Endothelial cell of umbilical vein (primary cell): ENCODE measurements around the gene APOBEC3C. TPM values are rescaled to one million over a fixed set of nuclear protein-coding genes. Genes with fewer than 3 reads are reported as not detected.

ENCODE experiments used
- BruUV-seq: library from RNA; stranded (reverse); fragments of 400-500 nt; replicated peaks from 2 replicates; lab custom pipeline; 2021; lab: Mats Ljungman, UMichigan
- CTCF ChIA-PET: fragments of 300-600, 350-600 bp; sonication (Branson Sonifier 250); formaldehyde crosslinking; loops from one replicate; lab custom pipeline; 2021; ENCODE audit warnings: antibody characterized with exemption, inconsistent platforms; lab: Charles Lee
- POLR2A ChIA-PET: fragments of 300-600, 350-600 bp; sonication (Branson Sonifier 250); formaldehyde crosslinking; loops from one replicate; lab custom pipeline; 2021; ENCODE audit warnings: antibody characterized with exemption, inconsistent platforms; lab: Charles Lee
- DNase-seq: peaks from one replicate; pipeline ENCODE4 v3.0.0-alpha.2; 2011; ENCODE audit warnings: low read depth, low spot score
- FAIRE-seq: peaks from 2 replicates; lab custom pipeline; 2011; peaks lifted over from hg19 to GRCh38; lab: Jason Lieb, UNC
- H2AFZ ChIP-seq: 2 replicates; pipeline ENCODE4 v1.6.0; 2012; ENCODE audit warnings: low read depth, low read length, control low read depth, inconsistent platforms
- H3K27ac ChIP-seq: 2 replicates; pipeline ENCODE4 v1.5.1; 2011; ENCODE audit warnings: low read depth, mild to moderate bottlenecking, control low read depth, low read length, moderate library complexity; ENCODE audit not compliant: insufficient read depth
- H3K27me3 ChIP-seq, 2 experiments: 2 replicates each; pipeline versions ENCODE4 v1.6.0 to v1.6.1; 2011; ENCODE audit warnings: low read length in 2 of 2, mixed read lengths in 1 of 2; ENCODE audit not compliant: control insufficient read depth in 2 of 2, insufficient read depth in 2 of 2
- H3K36me3 ChIP-seq, 2 experiments: 2 replicates in 1 of 2; 3 replicates in 1 of 2; pipeline ENCODE4 v1.5.1; 2011; ENCODE audit warnings: low read length in 2 of 2, mild to moderate bottlenecking in 1 of 2, moderate library complexity in 1 of 2; ENCODE audit not compliant: control insufficient read depth in 2 of 2, insufficient read depth in 2 of 2; ENCODE audit errors: extremely low read depth in 1 of 2
- H3K4me1 ChIP-seq: 3 replicates; pipeline ENCODE4 v1.5.1; 2011; ENCODE audit warnings: mild to moderate bottlenecking, low read length; ENCODE audit not compliant: control insufficient read depth, insufficient read depth; ENCODE audit errors: extremely low read depth
- H3K4me2 ChIP-seq: 2 replicates; pipeline ENCODE4 v1.6.1; 2011; ENCODE audit warnings: low read length, control low read depth, mixed read lengths; ENCODE audit not compliant: insufficient read depth
- H3K4me3 ChIP-seq, 3 experiments: fragments of 200-600 bp in 1 of 3; sonication (generic), shearing (Covaris generic) in 1 of 3; replicated peaks in 1 of 3; 2 replicates each; pipeline ENCODE4 v1.5.1; 2011 to 2016; ENCODE audit warnings: control low read depth in 3 of 3, low read length in 3 of 3, mild to moderate bottlenecking in 2 of 3, inconsistent platforms in 1 of 3, low read depth in 1 of 3, moderate library complexity in 1 of 3; ENCODE audit not compliant: insufficient read depth in 1 of 3
- H3K79me2 ChIP-seq: 2 replicates; pipeline ENCODE4 v1.6.0; 2012; ENCODE audit warnings: low read length, inconsistent platforms; ENCODE audit not compliant: control insufficient read depth, insufficient read depth
- H3K9ac ChIP-seq: replicated peaks from 2 replicates; pipeline ENCODE3; 2011; ENCODE audit warnings: low read length, control low read depth; ENCODE audit not compliant: insufficient read depth; ENCODE audit errors: extremely low read depth
- H3K9me1 ChIP-seq: replicated peaks from 3 replicates; pipeline ENCODE4 v1.6.0; 2011; ENCODE audit warnings: mild to moderate bottlenecking, low read length; ENCODE audit not compliant: control insufficient read depth, insufficient read depth; ENCODE audit errors: extremely low read depth
- H3K9me3 ChIP-seq: replicated peaks from 2 replicates; pipeline ENCODE4 v1.5.1; 2012; ENCODE audit warnings: low read length, inconsistent platforms; ENCODE audit not compliant: control insufficient read depth, insufficient read depth
- H4K20me1 ChIP-seq: replicated peaks from 2 replicates; pipeline ENCODE3; 2011; ENCODE audit warnings: mild to moderate bottlenecking, low read length; ENCODE audit not compliant: control insufficient read depth, insufficient read depth; ENCODE audit errors: extremely low read depth
- EZH2 ChIP-seq: IDR thresholded peaks from 2 replicates; pipeline ENCODE4 v1.6.1; 2012; ENCODE audit warnings: borderline replicate concordance, low read depth, mild to moderate bottlenecking, moderate library complexity, low read length, inconsistent platforms; ENCODE audit not compliant: severe bottlenecking
- FOS ChIP-seq: IDR thresholded peaks from 2 replicates; pipeline ENCODE4 v1.6.1; 2011; ENCODE audit warnings: mild to moderate bottlenecking, low read length, moderate library complexity, borderline replicate concordance; ENCODE audit not compliant: insufficient read depth
- GATA2 ChIP-seq: IDR thresholded peaks from 2 replicates; pipeline ENCODE4 v1.7.0; 2011; ENCODE audit warnings: low read depth, mild to moderate bottlenecking, moderate library complexity, mixed read lengths, low read length; ENCODE audit not compliant: insufficient read length, insufficient read depth
- JUN ChIP-seq: IDR thresholded peaks from 2 replicates; pipeline ENCODE4 v1.6.1; 2011; ENCODE audit warnings: borderline replicate concordance, low read depth; ENCODE audit not compliant: insufficient read length, insufficient read depth
- MYC ChIP-seq: IDR thresholded peaks from one replicate; pipeline ENCODE4 v1.6.1; 2011; ENCODE audit warnings: mild to moderate bottlenecking, low read depth, low read length
- POLR2A ChIP-seq: IDR thresholded peaks from 2 replicates; pipeline ENCODE4 v1.6.1; 2012; ENCODE audit warnings: low read depth, mild to moderate bottlenecking, control low read depth, low read length
- POLR2AphosphoS5 ChIP-seq: IDR thresholded peaks from 2 replicates; pipeline ENCODE4 v1.6.1; 2012; ENCODE audit warnings: low read depth, mild to moderate bottlenecking, control low read depth, low read length, moderate library complexity; ENCODE audit not compliant: insufficient read depth
- dilution Hi-C: fragments of 300-500 bp; cut with MboI; formaldehyde crosslinking; loops from one replicate; pipeline ENCODE4 v1.15.0; 2019; ENCODE audit warnings: low sequenced_read_pairs; ENCODE audit not compliant: extremely low pct_ligation_motif_present
- intact Hi-C: fragments of 100-400 bp; cut with micrococcal nuclease; formaldehyde crosslinking; loops from one replicate; pipeline ENCODE4 v1.10.0; 2022
- polyA plus RNA-seq, 4 experiments: library from polyadenylated mRNA; depleted of rRNA in 3 of 4; stranded (reverse) in 3 of 4; unstranded in 1 of 4; fragments of >200 nt; gene quantifications; 2 replicates each; pipeline versions ENCODE4 v1.2.1 to v1.2.3, GENCODE V29; 2011 to 2012; ENCODE audit warnings: missing spikeins in 1 of 4
- total RNA-seq: library from RNA; stranded (reverse); gene quantifications from 2 replicates; pipeline ENCODE4 v1.2.3, GENCODE V29; 2021
- TF ChIP-seq, protein P1 (sequence below): IDR thresholded peaks from 2 replicates; pipeline ENCODE4 v1.6.1; 2011; ENCODE audit not compliant: insufficient read depth, insufficient read length
- TF ChIP-seq, protein P2 (sequence below), 2 donors: IDR thresholded peaks; 1 replicate in 1 of 2; 2 replicates in 1 of 2; pipeline ENCODE4 v1.5.1; 2011; ENCODE audit warnings: low read length in 2 of 2, mild to moderate bottlenecking in 2 of 2, moderate library complexity in 2 of 2, control low read depth in 1 of 2, inconsistent platforms in 1 of 2, low read depth in 1 of 2; ENCODE audit not compliant: insufficient read depth in 1 of 2; ENCODE audit errors: extremely low read depth in 1 of 2

Gene APOBEC3C
- total and polyA plus RNA-seq, 2 donors (not counting 3 experiments of a cell fraction or from before 2014, with no cell fraction given): 7.6 to 10.6 TPM

DNA sequence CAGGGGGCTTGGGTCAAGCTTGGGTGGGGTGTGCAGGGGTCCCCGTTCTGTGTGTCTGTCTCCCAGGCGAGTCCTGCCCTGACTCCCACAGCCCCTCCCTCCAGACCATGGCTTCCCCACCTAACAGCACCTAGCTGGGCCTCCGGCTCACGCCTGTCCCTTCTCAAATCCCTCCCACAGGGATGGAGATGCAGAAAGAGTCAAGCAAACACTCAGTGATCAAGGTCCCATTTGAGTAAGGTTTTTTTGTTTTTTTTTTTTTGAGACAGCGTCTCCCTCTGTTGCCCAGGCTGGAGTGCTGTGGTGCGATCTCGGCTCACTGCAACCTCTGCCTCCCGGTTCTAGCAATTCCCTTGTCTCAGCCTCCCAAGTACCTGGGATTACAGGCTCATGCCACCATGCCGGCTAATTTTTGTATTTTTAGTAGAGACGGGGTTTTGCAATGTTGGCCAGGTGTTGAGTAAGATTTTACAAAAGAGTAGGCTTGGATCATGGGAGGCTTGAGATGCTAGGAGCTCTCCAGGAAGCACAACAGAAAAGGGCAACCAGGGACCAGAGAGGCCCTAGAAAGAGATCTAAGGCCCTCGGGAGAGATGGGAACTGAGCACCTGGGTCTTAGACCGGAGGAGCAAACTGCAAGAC lies 12.6 kb downstream of the APOBEC3C start:
- dilution Hi-C loops: no loop called here

More for the DNA sequence above, 12.6 kb downstream of the APOBEC3C start:
- Histone ChIP-seq H3K4me1 (no peaks in the 10 kb centered on the region), H4K20me1 (no peaks in the 10 kb centered on the region), H3K27me3 (no peaks in the 10 kb centered on the region), H3K79me2 (no peaks in the 10 kb centered on the region), H3K4me3 (no peak overlapping the region), H3K9me3 (no peaks in the 10 kb centered on the region), H3K36me3 (peaks cover 0 to 3% of the 10 kb centered on the region in 2 experiments), H3K27ac (no peak overlapping the region), H3K4me2 (no peak overlapping the region), H3K9ac (no peak overlapping the region), H2AFZ (no peak overlapping the region), H3K9me1 (no peaks in the 10 kb centered on the region)
- CTCF ChIA-PET: interaction anchor here (0.5 kb wide), 1 partner anchor 289 kb away, joined by 3 read pairs; no protein-coding TSS in a partner anchor
- TF ChIP-seq POLR2AphosphoS5 (no peak), JUN (no peak), EZH2 (no peak), POLR2A (no peak), GATA2 (no peak), FOS (no peak), MYC (no peak)
- TF ChIP-seq, protein P1, sequence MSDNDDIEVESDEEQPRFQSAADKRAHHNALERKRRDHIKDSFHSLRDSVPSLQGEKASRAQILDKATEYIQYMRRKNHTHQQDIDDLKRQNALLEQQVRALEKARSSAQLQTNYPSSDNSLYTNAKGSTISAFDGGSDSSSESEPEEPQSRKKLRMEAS: no peak
- TF ChIP-seq, protein P2, sequence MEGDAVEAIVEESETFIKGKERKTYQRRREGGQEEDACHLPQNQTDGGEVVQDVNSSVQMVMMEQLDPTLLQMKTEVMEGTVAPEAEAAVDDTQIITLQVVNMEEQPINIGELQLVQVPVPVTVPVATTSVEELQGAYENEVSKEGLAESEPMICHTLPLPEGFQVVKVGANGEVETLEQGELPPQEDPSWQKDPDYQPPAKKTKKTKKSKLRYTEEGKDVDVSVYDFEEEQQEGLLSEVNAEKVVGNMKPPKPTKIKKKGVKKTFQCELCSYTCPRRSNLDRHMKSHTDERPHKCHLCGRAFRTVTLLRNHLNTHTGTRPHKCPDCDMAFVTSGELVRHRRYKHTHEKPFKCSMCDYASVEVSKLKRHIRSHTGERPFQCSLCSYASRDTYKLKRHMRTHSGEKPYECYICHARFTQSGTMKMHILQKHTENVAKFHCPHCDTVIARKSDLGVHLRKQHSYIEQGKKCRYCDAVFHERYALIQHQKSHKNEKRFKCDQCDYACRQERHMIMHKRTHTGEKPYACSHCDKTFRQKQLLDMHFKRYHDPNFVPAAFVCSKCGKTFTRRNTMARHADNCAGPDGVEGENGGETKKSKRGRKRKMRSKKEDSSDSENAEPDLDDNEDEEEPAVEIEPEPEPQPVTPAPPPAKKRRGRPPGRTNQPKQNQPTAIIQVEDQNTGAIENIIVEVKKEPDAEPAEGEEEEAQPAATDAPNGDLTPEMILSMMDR (IDR thresholded peaks at IDR 0.05; ENCODE audit: extremely low read depth in 1 of 2, insufficient read depth in 1 of 2, low read depth in 1 of 2, low read length in 2 of 2): no peak
- no TSS peak for BruUV-seq
- intact Hi-C loops: no loop called here
- POLR2A ChIA-PET: no interaction called here
- DNase-seq: no peak
- no peak for FAIRE-seq
